ENCODE measurements around the gene MBNL2.
"Not testable (repeated sequence)": the region's sequence is repeated elsewhere in the genome, so short reads cannot be mapped to it uniquely, and the experiment has no call there.

DNA sequence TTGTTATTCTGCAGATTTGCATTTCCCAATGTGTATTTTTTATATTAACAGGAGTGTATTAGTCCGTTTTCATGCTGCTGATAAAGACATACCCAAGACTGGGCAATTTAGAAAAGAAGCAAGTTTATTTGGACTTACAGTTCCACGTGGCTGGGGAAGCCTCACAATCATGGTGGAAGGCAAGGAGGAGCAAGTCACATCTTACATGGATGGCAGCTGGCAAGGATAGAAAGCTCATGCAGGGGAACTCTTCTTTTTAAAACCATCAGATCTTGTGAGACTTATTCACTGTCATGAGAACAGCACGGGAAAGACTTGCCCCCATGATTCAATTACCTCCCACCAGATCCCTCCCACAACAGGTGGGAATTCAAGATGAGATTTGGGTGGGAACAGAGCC is 14.9 kb upstream of the MBNL2 start:
- TF ChIP-seq POLR2A, POLR2AphosphoS5, EP300 (IDR thresholded peaks at IDR 0.05): not testable (repeated sequence)
- TF ChIP-seq, protein P1, sequence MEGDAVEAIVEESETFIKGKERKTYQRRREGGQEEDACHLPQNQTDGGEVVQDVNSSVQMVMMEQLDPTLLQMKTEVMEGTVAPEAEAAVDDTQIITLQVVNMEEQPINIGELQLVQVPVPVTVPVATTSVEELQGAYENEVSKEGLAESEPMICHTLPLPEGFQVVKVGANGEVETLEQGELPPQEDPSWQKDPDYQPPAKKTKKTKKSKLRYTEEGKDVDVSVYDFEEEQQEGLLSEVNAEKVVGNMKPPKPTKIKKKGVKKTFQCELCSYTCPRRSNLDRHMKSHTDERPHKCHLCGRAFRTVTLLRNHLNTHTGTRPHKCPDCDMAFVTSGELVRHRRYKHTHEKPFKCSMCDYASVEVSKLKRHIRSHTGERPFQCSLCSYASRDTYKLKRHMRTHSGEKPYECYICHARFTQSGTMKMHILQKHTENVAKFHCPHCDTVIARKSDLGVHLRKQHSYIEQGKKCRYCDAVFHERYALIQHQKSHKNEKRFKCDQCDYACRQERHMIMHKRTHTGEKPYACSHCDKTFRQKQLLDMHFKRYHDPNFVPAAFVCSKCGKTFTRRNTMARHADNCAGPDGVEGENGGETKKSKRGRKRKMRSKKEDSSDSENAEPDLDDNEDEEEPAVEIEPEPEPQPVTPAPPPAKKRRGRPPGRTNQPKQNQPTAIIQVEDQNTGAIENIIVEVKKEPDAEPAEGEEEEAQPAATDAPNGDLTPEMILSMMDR (IDR thresholded peaks at IDR 0.05) = not testable (repeated sequence)
